Astrocyte of the cerebellum (primary cell): ENCODE results near the gene PTPRM.
A peak's percentile ranks its signal among the peaks of the same experiment; 100 is the strongest.

Source experiments
- DNase-seq: peaks from one replicate; pipeline ENCODE4 v3.0.0-alpha.2; 2011; ENCODE audit warnings: low read depth
- H3K4me3 ChIP-seq: 2 replicates; pipeline ENCODE4 v1.5.1; 2011; ENCODE audit warnings: mild to moderate bottlenecking, low read depth, low read length, moderate library complexity
- CTCF ChIP-seq: IDR thresholded peaks from 2 replicates; pipeline ENCODE4 v1.5.1; 2012; ENCODE audit warnings: low read length, low read depth, moderate library complexity, mild to moderate bottlenecking; ENCODE audit errors: missing control alignments
- in situ Hi-C: cut with HindIII; loops from 2 replicates; pipeline ENCODE4 v1.10.0; 2017; ENCODE audit warnings: low sequenced_read_pairs

PTPRM gene

GRCh38 chr18:8177330-8178016 is 610.4 kb downstream of the PTPRM start:
- no peak for TF ChIP-seq CTCF
- DNase-seq = peak; percentile 32
- in situ Hi-C loops = no loop called here
- H3K4me3 ChIP-seq = no peak overlapping the region

- in situ Hi-C loops = no loop called here
Measured at GRCh38 chr18:8186413-8186812, 619.3 kb downstream of the PTPRM start.

GRCh38 chr18:8188184-8188583 is 621.1 kb downstream of the PTPRM start:
- TF ChIP-seq CTCF = no peak
- in situ Hi-C loops = no loop called here
- DNase-seq = no peak
- no peak overlapping the region for H3K4me3 ChIP-seq

More at GRCh38 chr18:8186413-8186812, 619.3 kb downstream of the PTPRM start:
- H3K4me3 ChIP-seq = no peak overlapping the region
- DNase-seq = no peak
- no peak for TF ChIP-seq CTCF

GRCh38 chr18:8190980-8191379 is 623.9 kb downstream of the PTPRM start:
- in situ Hi-C loops = no loop called here
- DNase-seq = no peak
- no peak overlapping the region for H3K4me3 ChIP-seq
- TF ChIP-seq CTCF = no peak

- in situ Hi-C loops = no loop called here
- no peak overlapping the region for H3K4me3 ChIP-seq
- no peak for DNase-seq
- no peak for TF ChIP-seq CTCF
Measured at GRCh38 chr18:8194431-8194830, 627.3 kb downstream of the PTPRM start.

GRCh38 chr18:8196238-8196637 is 629.1 kb downstream of the PTPRM start:
- TF ChIP-seq CTCF = no peak
- no peak for DNase-seq
- in situ Hi-C loops = no loop called here
- no peak overlapping the region for H3K4me3 ChIP-seq
